Left renal cortex interstitium (tissue), 4 donors: ENCODE data around the gene KCTD11. TPM values are rescaled to one million over a fixed set of nuclear protein-coding genes. Genes with fewer than 3 reads are reported as not detected.

Experiments
- DNase-seq, 4 donors: peaks; one replicate each; pipeline ENCODE4 v3.0.0-alpha.2; 2013; ENCODE audit warnings: low read depth in 4 of 4, low spot score in 2 of 4, missing footprints in 1 of 4
- polyA plus RNA-seq, 4 donors: library from polyadenylated mRNA; unstranded; fragments of 120-200 nt; gene quantifications; one replicate each; pipeline ENCODE4 v1.2.1, GENCODE V29; 2013; ENCODE audit not compliant: insufficient read length in 4 of 4

The KCTD11 gene
- polyA plus RNA-seq, 4 donors: 11.2 to 13.9 (median 12.5) TPM

DNA sequence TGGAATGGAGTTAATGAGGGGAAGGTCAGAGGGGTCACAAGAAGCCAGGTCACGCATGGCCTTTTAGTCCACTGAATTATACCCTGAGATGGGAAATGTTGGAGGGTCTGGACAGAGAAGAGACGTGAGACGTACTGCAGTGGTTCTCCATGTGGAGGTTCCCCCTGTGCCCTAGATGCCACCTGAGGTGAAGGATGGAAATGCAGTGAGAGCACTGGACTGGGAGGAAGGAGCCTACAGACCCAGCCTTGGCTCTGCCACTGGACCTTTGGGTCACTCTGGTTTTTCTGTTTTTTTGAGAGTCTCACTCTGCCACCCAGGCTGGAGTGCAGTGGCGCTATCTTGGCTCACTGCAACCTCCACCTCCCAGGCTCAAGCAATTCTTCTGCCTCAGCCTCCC is 44.2 kb downstream of the KCTD11 start:
- no peak for DNase-seq

- no peak for DNase-seq
Measured at GRCh38 chr17:7398612-7399011, 46.6 kb downstream of the KCTD11 start.

DNA sequence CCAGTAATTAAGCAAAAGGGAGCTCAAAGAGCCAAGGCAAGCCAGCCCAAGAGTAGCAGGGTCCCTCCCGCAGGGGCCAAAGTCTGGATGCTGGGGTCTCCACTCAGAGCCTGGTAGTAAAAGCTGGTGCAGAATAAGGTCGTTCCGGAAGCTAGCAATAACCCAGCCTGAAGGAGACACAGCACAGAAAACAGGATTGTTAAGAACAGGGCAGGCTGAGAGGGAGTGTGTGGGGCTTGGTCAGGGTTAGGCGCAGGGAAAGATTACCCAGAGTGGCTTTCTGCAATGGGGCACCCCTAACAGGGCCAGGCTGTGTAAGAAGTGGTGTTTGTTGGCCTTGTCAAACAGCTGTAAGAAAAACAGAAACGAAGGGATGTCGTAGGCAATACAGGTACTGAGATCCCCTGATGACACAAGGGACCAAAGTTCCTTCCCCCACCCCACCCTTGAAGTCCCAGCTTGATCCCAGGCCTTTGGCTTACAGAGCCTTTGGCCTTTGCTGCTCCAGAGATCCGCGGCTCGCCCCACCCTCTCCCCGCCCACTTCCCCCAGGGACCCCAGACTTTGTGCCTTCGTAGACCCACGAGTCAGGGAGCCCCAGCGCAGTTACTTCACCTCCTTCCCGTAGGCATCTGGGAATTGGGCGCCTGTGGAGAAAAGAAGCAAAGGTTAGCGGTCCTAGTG is 51.2 kb downstream of the KCTD11 start:
- no peak for DNase-seq

GRCh38 chr17:7403727-7403976 is 51.7 kb downstream of the KCTD11 start:
- no peak for DNase-seq

DNA sequence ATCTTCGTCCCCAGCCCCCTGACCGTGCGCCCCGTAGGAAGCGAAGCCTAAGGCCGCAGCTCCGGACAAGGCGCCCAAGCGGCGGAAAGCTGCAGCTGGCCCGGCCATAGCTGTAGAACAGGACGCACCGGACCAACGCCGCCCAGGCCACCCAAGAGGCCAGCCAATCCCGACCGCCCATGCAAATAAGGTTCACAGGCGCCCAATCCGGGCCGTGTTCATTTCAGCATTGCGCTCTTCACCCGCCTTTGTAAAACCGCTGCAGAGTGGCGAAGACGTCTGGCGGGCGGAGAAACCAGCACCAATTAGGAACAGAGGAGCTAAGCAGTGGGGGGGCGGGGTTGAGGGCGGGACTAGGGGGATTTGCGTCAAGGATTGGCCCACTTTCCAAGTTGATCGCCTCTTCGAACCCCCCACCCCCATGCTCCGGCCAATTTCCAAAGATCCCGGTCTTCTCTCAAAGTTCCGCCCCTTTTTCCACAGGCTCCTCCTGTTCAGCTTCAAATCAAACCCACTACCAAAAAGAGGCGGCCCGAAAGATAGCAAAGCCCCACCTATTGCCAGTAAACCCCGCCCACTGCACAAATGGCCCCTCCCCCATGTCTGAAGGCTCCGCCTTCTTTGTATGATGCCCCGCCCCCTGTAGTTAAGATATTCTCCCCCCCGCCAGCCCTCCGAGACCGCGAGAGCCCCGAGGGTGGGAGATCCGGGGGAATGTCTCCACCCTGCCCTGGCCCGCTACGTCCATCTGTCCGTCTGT is 52.2 kb downstream of the KCTD11 start, which contains the start of gene TMEM256:
Gene TMEM256, minus strand, starts transcription at position 121 of the 760 bp plus-strand sequence. Its CDS starts 13 bp downstream, at position 108.
- peak; percentile 95 to 99 (median 98) for DNase-seq

Other genes with a start within 250 kb of the KCTD11 start
- 1 to 10 TPM; 1.1 to 3.2 (median 1.7) TPM for gene ASGR2, start 237.3 kb upstream of the KCTD11 start, polyA plus RNA-seq
- gene ASGR1, start 172.8 kb upstream of the KCTD11 start, polyA plus RNA-seq: 10 to 100 TPM in 1 of 4 donors, 1 to 10 TPM in 3; 6.3 to 10.1 (median 8.3) TPM
- gene DLG4, start 132.3 kb upstream of the KCTD11 start, polyA plus RNA-seq: 10 to 100 TPM; 21.1 to 53.3 (median 39.1) TPM
- 100 to 1,000 TPM; 409 to 581 (median 511) TPM for gene ACADVL, start 132.2 kb upstream of the KCTD11 start, polyA plus RNA-seq
- gene DVL2, start 117.6 kb upstream of the KCTD11 start, polyA plus RNA-seq: 10 to 100 TPM; 47.7 to 78.0 (median 62.9) TPM
- 10 to 100 TPM; 51.8 to 74.3 (median 60.9) TPM for gene PHF23, start 112.7 kb upstream of the KCTD11 start, polyA plus RNA-seq
- gene GABARAP, start 109.7 kb upstream of the KCTD11 start, polyA plus RNA-seq: 100 to 1,000 TPM; 396 to 619 (median 451) TPM
- 100 to 1,000 TPM; 136 to 149 (median 141) TPM for gene CTDNEP1, start 100.4 kb upstream of the KCTD11 start, polyA plus RNA-seq
- 10 to 100 TPM; 43.7 to 61.9 (median 50.9) TPM for gene ELP5, start 99.9 kb upstream of the KCTD11 start, polyA plus RNA-seq
- 10 to 100 TPM; 47.1 to 59.9 (median 55.1) TPM for gene CLDN7, start 89.7 kb upstream of the KCTD11 start, polyA plus RNA-seq
- 1 to 10 TPM; 2.2 to 2.8 (median 2.5) TPM for gene SLC2A4, start 70.4 kb upstream of the KCTD11 start, polyA plus RNA-seq
- 1 to 10 TPM; 2.5 to 5.3 (median 3.1) TPM for gene YBX2, start 57.5 kb upstream of the KCTD11 start, polyA plus RNA-seq
- 100 to 1,000 TPM; 286 to 397 (median 312) TPM for gene EIF5A, start 44.5 kb upstream of the KCTD11 start, polyA plus RNA-seq
- 100 to 1,000 TPM in 1 of 4 donors, 10 to 100 TPM in 3; 88.7 to 115 (median 95.8) TPM for gene GPS2, start 36.8 kb upstream of the KCTD11 start, polyA plus RNA-seq
- 10 to 100 TPM; 25.4 to 39.7 (median 31.4) TPM for gene NEURL4, start 22.8 kb upstream of the KCTD11 start, polyA plus RNA-seq
- gene ACAP1, start 15.6 kb upstream of the KCTD11 start, polyA plus RNA-seq: 10 to 100 TPM in 2 of 4 donors, 1 to 10 TPM in 2; 7.3 to 10.9 (median 10.0) TPM
- gene TMEM95, start 3.0 kb downstream of the KCTD11 start, polyA plus RNA-seq: not detected
- 1 to 10 TPM; 3.1 to 7.9 (median 5.7) TPM for gene TNK1, start 28.9 kb downstream of the KCTD11 start, polyA plus RNA-seq
- 10 to 100 TPM; 27.8 to 51.2 (median 41.2) TPM for gene PLSCR3, start 42.4 kb downstream of the KCTD11 start, polyA plus RNA-seq
- 100 to 1,000 TPM in 1 of 4 donors, 10 to 100 TPM in 3; 82.2 to 108 (median 90.2) TPM for gene TMEM256, start 51.9 kb downstream of the KCTD11 start, polyA plus RNA-seq
- gene NLGN2, start 55.7 kb downstream of the KCTD11 start, polyA plus RNA-seq: 10 to 100 TPM; 17.5 to 38.6 (median 30.2) TPM
- not detected for gene SPEM1, start 68.2 kb downstream of the KCTD11 start, polyA plus RNA-seq
- under 1 TPM in 1 of 4 donors, not detected in 3; 0.06 TPM for gene SPEM2, start 73.5 kb downstream of the KCTD11 start, polyA plus RNA-seq
- gene SPEM3, start 76.7 kb downstream of the KCTD11 start, polyA plus RNA-seq: not detected
- gene TMEM102, start 83.3 kb downstream of the KCTD11 start, polyA plus RNA-seq: 1 to 10 TPM; 3.7 to 5.7 (median 4.8) TPM
- 1 to 10 TPM; 6.1 to 6.9 (median 6.4) TPM for gene FGF11, start 87.3 kb downstream of the KCTD11 start, polyA plus RNA-seq
- gene CHRNB1, start 92.9 kb downstream of the KCTD11 start, polyA plus RNA-seq: 10 to 100 TPM; 10.3 to 10.8 (median 10.6) TPM
- gene ZBTB4, start 127.5 kb downstream of the KCTD11 start, polyA plus RNA-seq: 10 to 100 TPM; 38.6 to 50.6 (median 44.2) TPM
- gene SLC35G6, start 129.3 kb downstream of the KCTD11 start, polyA plus RNA-seq: under 1 TPM in 2 of 4 donors, not detected in 2; 0.46 to 0.72 TPM
- 100 to 1,000 TPM; 101 to 163 (median 116) TPM for gene POLR2A, start 132.2 kb downstream of the KCTD11 start, polyA plus RNA-seq
- 10 to 100 TPM; 21.7 to 32.3 (median 28.3) TPM for gene TNFSF12, start 196.9 kb downstream of the KCTD11 start, polyA plus RNA-seq
- gene TNFSF13, start 206.6 kb downstream of the KCTD11 start, polyA plus RNA-seq: 10 to 100 TPM; 12.8 to 15.9 (median 14.5) TPM
- 10 to 100 TPM; 60.8 to 81.3 (median 74.9) TPM for gene SENP3, start 209.8 kb downstream of the KCTD11 start, polyA plus RNA-seq
- gene CD68, start 227.5 kb downstream of the KCTD11 start, polyA plus RNA-seq: 10 to 100 TPM; 33.6 to 64.0 (median 57.2) TPM
- 100 to 1,000 TPM; 102 to 125 (median 121) TPM for gene MPDU1, start 231.7 kb downstream of the KCTD11 start, polyA plus RNA-seq
- gene SOX15, start 237.9 kb downstream of the KCTD11 start, polyA plus RNA-seq: 1 to 10 TPM; 3.0 to 5.6 (median 4.0) TPM